ENCODE measurements around the gene CC2D2B.

- TF ChIP-seq YY1 (IDR thresholded peaks at IDR 0.05) (no peak), CTCF (IDR thresholded peaks at IDR 0.05; ENCODE audit: low read depth, low read length, missing input control) (no peak), RAD21 (IDR thresholded peaks at IDR 0.05) (no peak), JUND (IDR thresholded peaks at IDR 0.05) (no peak), EGR1 (IDR thresholded peaks at IDR 0.05; ENCODE audit: low read depth in 2 of 2) (no peak), TAF1 (conservative IDR thresholded peaks at IDR 0.05) (no peak)
These were observed 17.3 kb downstream of the CC2D2B start for GRCh38 chr10:95925033-95925432.
